GM19463 (cell line): ENCODE data around the gene PAK3.

Source experiments
- ATAC-seq: cut with Tn5 transposase; IDR thresholded peaks from one replicate; pipeline ENCODE4 v1.9.1; 2021; ENCODE audit warnings: mild to moderate bottlenecking, moderate library complexity; ENCODE audit not compliant: unreplicated experiment

PAK3 gene

GRCh38 chrX:111129921-111130320 lies 33.9 kb downstream of the PAK3 start:
- ATAC-seq, result no peak

- no peak for ATAC-seq
Measured at GRCh38 chrX:111131572-111131971, 35.6 kb downstream of the PAK3 start.

- ATAC-seq, result no peak
Measured at GRCh38 chrX:111133389-111133788, 37.4 kb downstream of the PAK3 start.

GRCh38 chrX:111145878-111146277 lies 49.9 kb downstream of the PAK3 start:
- ATAC-seq, result no peak

GRCh38 chrX:111151764-111152163 lies 55.8 kb downstream of the PAK3 start:
- ATAC-seq, result no peak

- ATAC-seq, result no peak
Measured at GRCh38 chrX:111159232-111159631, 63.2 kb downstream of the PAK3 start.

GRCh38 chrX:111164728-111165127 lies 68.7 kb downstream of the PAK3 start:
- no peak for ATAC-seq

GRCh38 chrX:111165902-111166301 lies 69.9 kb downstream of the PAK3 start:
- ATAC-seq, result no peak

GRCh38 chrX:111167334-111167733 lies 71.3 kb downstream of the PAK3 start:
- ATAC-seq, result peak; percentile 62

- ATAC-seq, result no peak
Measured at GRCh38 chrX:111168314-111168713, 72.3 kb downstream of the PAK3 start.

GRCh38 chrX:111169141-111169540 lies 73.2 kb downstream of the PAK3 start:
- ATAC-seq, result no peak

- no peak for ATAC-seq
Measured at GRCh38 chrX:111170017-111170416, 74.0 kb downstream of the PAK3 start.

GRCh38 chrX:111180750-111181240 lies 84.8 kb downstream of the PAK3 start:
- no peak for ATAC-seq

- no peak for ATAC-seq
Measured at GRCh38 chrX:111181951-111182350, 86.0 kb downstream of the PAK3 start.

- ATAC-seq, result no peak
Measured at GRCh38 chrX:111182997-111183396, 87.0 kb downstream of the PAK3 start.

GRCh38 chrX:111191598-111191997 lies 95.6 kb downstream of the PAK3 start:
- ATAC-seq, result no peak

- ATAC-seq, result no peak
Measured at GRCh38 chrX:111199505-111199904, 103.5 kb downstream of the PAK3 start.

GRCh38 chrX:111200327-111200726 lies 104.3 kb downstream of the PAK3 start:
- no peak for ATAC-seq

GRCh38 chrX:111207851-111208250 lies 111.9 kb downstream of the PAK3 start:
- ATAC-seq, result no peak

- ATAC-seq, result no peak
Measured at GRCh38 chrX:111216293-111216801, 120.4 kb downstream of the PAK3 start.

- ATAC-seq, result no peak
Measured at GRCh38 chrX:111244235-111244750, 148.3 kb downstream of the PAK3 start.

GRCh38 chrX:111254896-111255693 lies 159.1 kb downstream of the PAK3 start:
- no peak for ATAC-seq
